ENCODE results near the gene MCEE. TPM values are rescaled to one million over a fixed set of nuclear protein-coding genes. Genes with fewer than 3 reads are reported as not detected.
"Not testable (repeated sequence)": the region's sequence is repeated elsewhere in the genome, so short reads cannot be mapped to it uniquely, and the experiment has no call there.

The MCEE gene
- total RNA-seq (2022): 16.2 and 18.7 TPM in 2 replicates
- Bru-seq, nascent RNA: percentile 73 among the genes with signal in this experiment
- percentile 65 among the genes with signal in this experiment for BruChase-seq, experiment 1, labeled RNA remaining after a 6-hour chase
- BruChase-seq, experiment 2, labeled RNA remaining after a 2-hour chase: percentile 66 among the genes with signal in this experiment
- long read RNA-seq, transcript MCEE-201 (3 exons, 835 nt): major isoform, 7 of 27 reads
- long read RNA-seq, partial matches to known transcripts: 10 of 27 reads
- long read RNA-seq, other reads (novel, unspliced or antisense): 10 of 27 reads

GRCh38 chr2:71130152-71130904 lies at the start of gene MCEE, which contains the start of gene MPHOSPH10:
MCEE (minus strand) TSS chr2:71130229; CDS start chr2:71130219, 10 bp downstream.
MPHOSPH10 (plus strand) TSS chr2:71130634; CDS start chr2:71130666, 32 bp downstream.
- H3K27ac Mint-ChIP-seq (ENCODE audit: unreplicated experiment): no peak within 1 kb of the TSS
- no peak for TF ChIP-seq CTCF (IDR thresholded peaks at IDR 0.05; ENCODE audit: unreplicated experiment)
- H3K4me3 Mint-ChIP-seq (ENCODE audit: low read depth, unreplicated experiment): no peak within 1 kb of the TSS
- peaks cover 8% of the 10 kb centered on the region for H3K36me3 Mint-ChIP-seq (ENCODE audit: insufficient read depth, unreplicated experiment)
- no TSS peak for BruUV-seq (replicated peaks)
- no peaks in the 10 kb centered on the region for H3K27me3 Mint-ChIP-seq (ENCODE audit: unreplicated experiment)
- no peaks in the 10 kb centered on the region for H3K9me3 Mint-ChIP-seq (ENCODE audit: low read depth, unreplicated experiment)
- intact Hi-C loops (cut with micrococcal nuclease; ENCODE audit: unreplicated experiment): no loop called here
- no peaks in the 10 kb centered on the region for H3K4me1 Mint-ChIP-seq (ENCODE audit: low read depth, unreplicated experiment)
- peak; percentile 89 for DNase-seq
- CTCF ChIA-PET: interaction anchor here (0.8 to 1.8 kb wide), 2 partner anchors 12 to 129 kb away, joined by 4 to 5 read pairs; no protein-coding TSS in a partner anchor

- CTCF ChIA-PET; H3K9me3 Mint-ChIP-seq (ENCODE audit: low read depth, unreplicated experiment); BruUV-seq (replicated peaks); H3K4me1 Mint-ChIP-seq (ENCODE audit: low read depth, unreplicated experiment); H3K4me3 Mint-ChIP-seq (ENCODE audit: low read depth, unreplicated experiment); DNase-seq; intact Hi-C loops (cut with micrococcal nuclease; ENCODE audit: unreplicated experiment); H3K27ac Mint-ChIP-seq (ENCODE audit: unreplicated experiment); H3K36me3 Mint-ChIP-seq (ENCODE audit: insufficient read depth, unreplicated experiment): not testable (repeated sequence)
- H3K27me3 Mint-ChIP-seq (ENCODE audit: unreplicated experiment): peaks cover 48% of the 10 kb centered on the region
Measured at GRCh38 chr2:71178836-71179235, 48.8 kb upstream of the MCEE start.

GRCh38 chr2:71174207-71174606 lies 44.2 kb upstream of the MCEE start:
- Mint-ChIP-seq H3K36me3 (ENCODE audit: insufficient read depth, unreplicated experiment) (no peaks in the 10 kb centered on the region), H3K27me3 (ENCODE audit: unreplicated experiment) (peaks cover 48% of the 10 kb centered on the region), H3K27ac (ENCODE audit: unreplicated experiment) (no peak overlapping the region), H3K9me3 (ENCODE audit: low read depth, unreplicated experiment) (no peaks in the 10 kb centered on the region), H3K4me3 (ENCODE audit: low read depth, unreplicated experiment) (no peak overlapping the region), H3K4me1 (ENCODE audit: low read depth, unreplicated experiment) (no peaks in the 10 kb centered on the region)
- CTCF ChIA-PET: no interaction called here
- TF ChIP-seq CTCF (IDR thresholded peaks at IDR 0.05; ENCODE audit: unreplicated experiment): no peak
- DNase-seq: no peak
- no TSS peak for BruUV-seq (replicated peaks)
- intact Hi-C loops (cut with micrococcal nuclease; ENCODE audit: unreplicated experiment): no loop called here

- intact Hi-C loops (cut with micrococcal nuclease; ENCODE audit: unreplicated experiment): no loop called here
- TF ChIP-seq CTCF (IDR thresholded peaks at IDR 0.05; ENCODE audit: unreplicated experiment): no peak
- H3K27me3 Mint-ChIP-seq (ENCODE audit: unreplicated experiment): peaks cover 42% of the 10 kb centered on the region
- no peak overlapping the region for H3K4me3 Mint-ChIP-seq (ENCODE audit: low read depth, unreplicated experiment)
- H3K27ac Mint-ChIP-seq (ENCODE audit: unreplicated experiment): no peak overlapping the region
- DNase-seq: no peak
- BruUV-seq (replicated peaks): no TSS peak
- CTCF ChIA-PET: no interaction called here
- no peaks in the 10 kb centered on the region for H3K9me3 Mint-ChIP-seq (ENCODE audit: low read depth, unreplicated experiment)
- H3K4me1 Mint-ChIP-seq (ENCODE audit: low read depth, unreplicated experiment): no peaks in the 10 kb centered on the region
- no peaks in the 10 kb centered on the region for H3K36me3 Mint-ChIP-seq (ENCODE audit: insufficient read depth, unreplicated experiment)
Measured at GRCh38 chr2:71173096-71173495, 43.1 kb upstream of the MCEE start.

Data from Calu3 (cell line).